Astrocyte (in vitro differentiated cells and primary cell): ENCODE results near the gene HECW1.

ENCODE experiments used
- EZH2 ChIP-seq: IDR thresholded peaks from 2 replicates; pipeline ENCODE4 v1.6.1; 2012; ENCODE audit warnings: mild to moderate bottlenecking, low read length, inconsistent platforms; ENCODE audit not compliant: insufficient read depth
- TF ChIP-seq, protein P1 (sequence below): IDR thresholded peaks from 2 replicates; pipeline ENCODE4 v1.5.1; 2011; ENCODE audit warnings: low read depth, mild to moderate bottlenecking, inconsistent platforms, low read length, moderate library complexity; ENCODE audit not compliant: insufficient read depth

DNA sequence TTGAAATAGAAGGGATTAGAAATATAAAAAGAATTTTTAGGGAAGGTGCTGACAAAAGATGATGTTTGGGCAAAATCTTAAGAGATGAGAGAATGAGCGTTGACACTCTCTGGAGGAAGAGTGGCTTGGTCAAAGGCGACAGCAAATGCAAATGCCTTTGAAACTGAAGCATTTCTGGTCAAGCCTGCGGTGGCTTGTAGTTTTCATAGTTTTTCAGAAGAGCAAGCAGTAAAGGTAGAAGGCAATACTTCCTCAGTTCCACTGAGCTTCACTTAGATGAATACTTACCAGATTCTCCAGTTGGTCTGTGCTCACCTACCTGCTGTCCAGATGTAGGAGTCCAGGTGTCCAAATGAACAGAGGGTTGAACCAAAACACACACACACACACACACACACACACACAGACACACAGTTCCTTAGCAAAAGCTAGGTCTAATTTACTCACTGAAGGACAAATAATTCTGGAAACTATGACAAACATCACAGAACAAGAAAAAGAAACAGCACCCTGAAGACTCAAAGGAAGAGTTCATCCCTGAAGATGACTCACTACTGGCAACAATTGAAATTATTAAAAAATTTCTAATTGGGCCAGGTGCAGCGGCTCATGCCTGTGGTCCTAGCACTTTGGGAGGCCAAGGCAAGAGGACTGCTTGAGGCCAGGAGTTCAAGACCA is 458.4 kb downstream of the HECW1 start:
- TF ChIP-seq, protein P1, sequence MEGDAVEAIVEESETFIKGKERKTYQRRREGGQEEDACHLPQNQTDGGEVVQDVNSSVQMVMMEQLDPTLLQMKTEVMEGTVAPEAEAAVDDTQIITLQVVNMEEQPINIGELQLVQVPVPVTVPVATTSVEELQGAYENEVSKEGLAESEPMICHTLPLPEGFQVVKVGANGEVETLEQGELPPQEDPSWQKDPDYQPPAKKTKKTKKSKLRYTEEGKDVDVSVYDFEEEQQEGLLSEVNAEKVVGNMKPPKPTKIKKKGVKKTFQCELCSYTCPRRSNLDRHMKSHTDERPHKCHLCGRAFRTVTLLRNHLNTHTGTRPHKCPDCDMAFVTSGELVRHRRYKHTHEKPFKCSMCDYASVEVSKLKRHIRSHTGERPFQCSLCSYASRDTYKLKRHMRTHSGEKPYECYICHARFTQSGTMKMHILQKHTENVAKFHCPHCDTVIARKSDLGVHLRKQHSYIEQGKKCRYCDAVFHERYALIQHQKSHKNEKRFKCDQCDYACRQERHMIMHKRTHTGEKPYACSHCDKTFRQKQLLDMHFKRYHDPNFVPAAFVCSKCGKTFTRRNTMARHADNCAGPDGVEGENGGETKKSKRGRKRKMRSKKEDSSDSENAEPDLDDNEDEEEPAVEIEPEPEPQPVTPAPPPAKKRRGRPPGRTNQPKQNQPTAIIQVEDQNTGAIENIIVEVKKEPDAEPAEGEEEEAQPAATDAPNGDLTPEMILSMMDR = no peak
- TF ChIP-seq EZH2 = no peak
